Fibroblast of the aortic adventitia (primary cell): ENCODE data around the gene UNC5CL. TPM values are rescaled to one million over a fixed set of nuclear protein-coding genes. Genes with fewer than 3 reads are reported as not detected.
A peak's percentile ranks its signal among the peaks of the same experiment; 100 is the strongest.

Source experiments
- DNase-seq: peaks from one replicate; pipeline ENCODE4 v3.0.0-alpha.2; 2010; ENCODE audit warnings: low read depth
- H3K4me3 ChIP-seq: 2 replicates; pipeline ENCODE4 v1.5.1; 2011; ENCODE audit warnings: low read depth, mild to moderate bottlenecking, control low read depth, low read length, moderate library complexity
- CTCF ChIP-seq: IDR thresholded peaks from 2 replicates; pipeline ENCODE4 v1.5.1; 2011; ENCODE audit warnings: mild to moderate bottlenecking, low read length, control low read depth, inconsistent platforms; ENCODE audit not compliant: insufficient read depth
- total RNA-seq: library from RNA; depleted of rRNA; stranded (reverse); fragments of >200 nt; gene quantifications from 2 replicates; pipeline ENCODE4 v1.2.3, GENCODE V29; 2012; ENCODE audit warnings: low replicate concordance

The UNC5CL gene
- total RNA-seq, 1 donor = not detected

DNA sequence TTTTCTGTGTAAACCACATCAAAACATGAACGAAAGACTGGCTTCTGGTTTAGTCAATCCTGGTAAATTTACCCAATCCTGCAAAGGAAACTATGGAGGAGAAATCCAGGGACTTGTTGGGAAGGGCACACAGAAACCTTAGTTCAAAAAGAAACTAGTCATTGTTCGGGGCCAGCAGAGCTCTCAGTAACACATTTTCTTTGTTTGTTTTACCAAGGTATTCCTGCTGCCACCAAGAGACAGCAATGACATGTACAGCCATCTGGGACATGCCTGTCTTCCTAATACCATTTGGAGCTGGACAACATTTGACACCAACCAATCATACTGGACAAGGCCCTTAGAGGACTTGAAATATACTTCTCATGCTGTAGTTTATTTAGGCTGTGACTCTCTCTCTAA is 24.9 kb upstream of the UNC5CL start:
- DNase-seq = no peak
- no peak overlapping the region for H3K4me3 ChIP-seq
- TF ChIP-seq CTCF = no peak

GRCh38 chr6:41062056-41062455 is 23.0 kb upstream of the UNC5CL start:
- no peak for TF ChIP-seq CTCF
- no peak overlapping the region for H3K4me3 ChIP-seq
- no peak for DNase-seq

DNA sequence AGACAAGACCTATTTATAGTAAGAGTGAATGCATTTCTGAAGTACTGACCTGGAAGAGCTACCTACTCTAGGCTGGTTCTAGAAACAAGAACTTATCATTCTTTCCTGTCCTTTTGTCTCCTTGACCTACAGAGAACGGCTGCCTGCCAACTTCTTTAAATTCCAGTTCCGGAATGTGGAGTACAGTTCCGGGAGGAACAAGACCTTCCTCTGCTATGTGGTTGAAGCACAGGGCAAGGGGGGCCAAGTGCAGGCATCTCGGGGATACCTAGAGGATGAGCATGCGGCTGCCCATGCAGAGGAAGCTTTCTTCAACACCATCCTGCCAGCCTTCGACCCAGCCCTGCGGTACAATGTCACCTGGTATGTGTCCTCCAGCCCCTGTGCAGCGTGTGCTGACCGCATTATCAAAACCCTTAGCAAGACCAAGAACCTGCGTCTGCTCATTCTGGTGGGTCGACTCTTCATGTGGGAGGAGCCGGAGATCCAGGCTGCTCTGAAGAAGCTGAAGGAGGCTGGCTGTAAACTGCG is 22.2 kb upstream of the UNC5CL start:
- no peak for TF ChIP-seq CTCF
- no peak for DNase-seq
- H3K4me3 ChIP-seq = no peak overlapping the region

- H3K4me3 ChIP-seq = no peak overlapping the region
- no peak for TF ChIP-seq CTCF
- DNase-seq = peak; percentile 49
Observed at GRCh38 chr6:41059556-41059955, 20.5 kb upstream of the UNC5CL start.

GRCh38 chr6:41058783-41059181 is 19.8 kb upstream of the UNC5CL start:
- no peak overlapping the region for H3K4me3 ChIP-seq
- no peak for DNase-seq
- TF ChIP-seq CTCF = no peak

GRCh38 chr6:41056768-41057490 is 17.9 kb upstream of the UNC5CL start:
- TF ChIP-seq CTCF = no peak
- DNase-seq = no peak
- no peak overlapping the region for H3K4me3 ChIP-seq
